ENCODE measurements around the gene SPAST.
"Not testable (repeated sequence)": the region's sequence is repeated elsewhere in the genome, so short reads cannot be mapped to it uniquely, and the experiment has no call there.

The SPAST gene

GRCh38 chr2:32129086-32129485, 65.7 kb downstream of the SPAST start:
- DNase-seq: no peak

- no peak for DNase-seq
These were observed 72.1 kb downstream of the SPAST start for GRCh38 chr2:32135409-32135808.

GRCh38 chr2:32136097-32136496, 72.7 kb downstream of the SPAST start:
- no peak for DNase-seq

- DNase-seq: not testable (repeated sequence)
These were observed 88.2 kb downstream of the SPAST start for GRCh38 chr2:32151544-32151943.

- no peak for DNase-seq
These were observed 96.3 kb downstream of the SPAST start for GRCh38 chr2:32159678-32160077.

GRCh38 chr2:32161296-32161695, 97.9 kb downstream of the SPAST start:
- no peak for DNase-seq

- DNase-seq: not testable (repeated sequence)
These were observed 100.9 kb downstream of the SPAST start for GRCh38 chr2:32164254-32164653.

- not testable (repeated sequence) for DNase-seq
These were observed 101.6 kb downstream of the SPAST start for GRCh38 chr2:32165027-32165347.

GRCh38 chr2:32166115-32166574, 102.8 kb downstream of the SPAST start:
- no peak for DNase-seq

- DNase-seq: no peak
These were observed 105.2 kb downstream of the SPAST start for GRCh38 chr2:32168513-32168912.

GRCh38 chr2:32172870-32173269, 109.5 kb downstream of the SPAST start:
- peak; percentile 5 for DNase-seq

GRCh38 chr2:32182667-32183066, 119.3 kb downstream of the SPAST start:
- DNase-seq: no peak

- no peak for DNase-seq
These were observed 125.7 kb downstream of the SPAST start for GRCh38 chr2:32189011-32189410.

GRCh38 chr2:32192418-32192817, 129.1 kb downstream of the SPAST start:
- DNase-seq: no peak

GRCh38 chr2:32200814-32201213, 137.5 kb downstream of the SPAST start:
- no peak for DNase-seq

- DNase-seq: not testable (repeated sequence)
These were observed 140.1 kb downstream of the SPAST start for GRCh38 chr2:32203428-32203827.
